ENCODE results near the gene LYRM1. TPM values are rescaled to one million over a fixed set of nuclear protein-coding genes. Genes with fewer than 3 reads are reported as not detected.

The LYRM1 gene
- total RNA-seq, 4 donors from 2014 or later, result 30.6 to 67.3 (median 39.4) TPM

GRCh38 chr16:20949660-20950059 is 49.1 kb downstream of the LYRM1 start:
- no peak overlapping the region for H3K4me3 ChIP-seq
- H3K27ac ChIP-seq, result no peak overlapping the region
- H3K4me1 ChIP-seq, result no peaks in the 10 kb centered on the region
- TF ChIP-seq POLR2A (IDR thresholded peaks at IDR 0.05) (no peak), CTCF (IDR thresholded peaks at IDR 0.05) (no peak), EP300 (IDR thresholded peaks at IDR 0.05) (no peak)
- H3K9me3 ChIP-seq, result no peaks in the 10 kb centered on the region
- H3K36me3 ChIP-seq, result no peaks in the 10 kb centered on the region
- 62 to 65% methylated on average over 3 of the region's 3 CpGs for WGBS, 2 donors
- H3K27me3 ChIP-seq, result no peaks in the 10 kb centered on the region
- DNase-seq (ENCODE audit: low spot score in 2 of 2), result no peak

- no peaks in the 10 kb centered on the region for H3K9me3 ChIP-seq
- WGBS, 2 donors, result 90 to 92% methylated on average over 4 of the region's 4 CpGs
- no peaks in the 10 kb centered on the region for H3K4me1 ChIP-seq
- H3K4me3 ChIP-seq, result no peak overlapping the region
- no peaks in the 10 kb centered on the region for H3K36me3 ChIP-seq
- TF ChIP-seq EP300 (IDR thresholded peaks at IDR 0.05) (no peak), CTCF (IDR thresholded peaks at IDR 0.05) (no peak), POLR2A (IDR thresholded peaks at IDR 0.05) (no peak)
- H3K27me3 ChIP-seq, result no peaks in the 10 kb centered on the region
- no peak overlapping the region for H3K27ac ChIP-seq
- DNase-seq (ENCODE audit: low spot score in 2 of 2), result no peak
Observed at GRCh38 chr16:20950294-20950693, 49.7 kb downstream of the LYRM1 start.

- WGBS, 2 donors, result 51 to 53% methylated on average over 13 of the region's 13 CpGs
- Histone ChIP-seq H3K9me3 (no peaks in the 10 kb centered on the region), H3K36me3 (no peaks in the 10 kb centered on the region), H3K4me1 (no peaks in the 10 kb centered on the region), H3K27me3 (no peaks in the 10 kb centered on the region), H3K4me3 (no peak overlapping the region), H3K27ac (no peak overlapping the region)
- DNase-seq (ENCODE audit: low spot score in 2 of 2), result no peak
- TF ChIP-seq EP300 (IDR thresholded peaks at IDR 0.05) (no peak), POLR2A (IDR thresholded peaks at IDR 0.05) (no peak), CTCF (IDR thresholded peaks at IDR 0.05) (no peak)
Observed at GRCh38 chr16:20952139-20952920, 51.8 kb downstream of the LYRM1 start.

GRCh38 chr16:20954574-20954973 is 54.0 kb downstream of the LYRM1 start:
- Histone ChIP-seq H3K9me3 (no peaks in the 10 kb centered on the region), H3K27ac (no peak overlapping the region), H3K4me3 (no peak overlapping the region), H3K36me3 (no peaks in the 10 kb centered on the region), H3K27me3 (no peaks in the 10 kb centered on the region), H3K4me1 (no peaks in the 10 kb centered on the region)
- TF ChIP-seq EP300 (IDR thresholded peaks at IDR 0.05), result no peak
- no peak for TF ChIP-seq POLR2A (IDR thresholded peaks at IDR 0.05)
- no peak for TF ChIP-seq CTCF (IDR thresholded peaks at IDR 0.05)
- WGBS, 2 donors, result 90 to 94% methylated on average over 11 of the region's 11 CpGs
- no peak for DNase-seq (ENCODE audit: low spot score in 2 of 2)

GRCh38 chr16:20956319-20956718 is 55.7 kb downstream of the LYRM1 start:
- WGBS, 2 donors, result 47 to 50% methylated on average over 3 of the region's 3 CpGs
- Histone ChIP-seq H3K4me3 (no peak overlapping the region), H3K9me3 (no peaks in the 10 kb centered on the region), H3K4me1 (no peaks in the 10 kb centered on the region), H3K36me3 (no peaks in the 10 kb centered on the region), H3K27me3 (no peaks in the 10 kb centered on the region), H3K27ac (no peak overlapping the region)
- TF ChIP-seq EP300 (IDR thresholded peaks at IDR 0.05) (no peak), POLR2A (IDR thresholded peaks at IDR 0.05) (no peak), CTCF (IDR thresholded peaks at IDR 0.05) (no peak)
- no peak for DNase-seq (ENCODE audit: low spot score in 2 of 2)

Measured in tibial nerve (tissue), 4 donors.